ENCODE results near the gene NTSR2.

- TF ChIP-seq, protein P1, sequence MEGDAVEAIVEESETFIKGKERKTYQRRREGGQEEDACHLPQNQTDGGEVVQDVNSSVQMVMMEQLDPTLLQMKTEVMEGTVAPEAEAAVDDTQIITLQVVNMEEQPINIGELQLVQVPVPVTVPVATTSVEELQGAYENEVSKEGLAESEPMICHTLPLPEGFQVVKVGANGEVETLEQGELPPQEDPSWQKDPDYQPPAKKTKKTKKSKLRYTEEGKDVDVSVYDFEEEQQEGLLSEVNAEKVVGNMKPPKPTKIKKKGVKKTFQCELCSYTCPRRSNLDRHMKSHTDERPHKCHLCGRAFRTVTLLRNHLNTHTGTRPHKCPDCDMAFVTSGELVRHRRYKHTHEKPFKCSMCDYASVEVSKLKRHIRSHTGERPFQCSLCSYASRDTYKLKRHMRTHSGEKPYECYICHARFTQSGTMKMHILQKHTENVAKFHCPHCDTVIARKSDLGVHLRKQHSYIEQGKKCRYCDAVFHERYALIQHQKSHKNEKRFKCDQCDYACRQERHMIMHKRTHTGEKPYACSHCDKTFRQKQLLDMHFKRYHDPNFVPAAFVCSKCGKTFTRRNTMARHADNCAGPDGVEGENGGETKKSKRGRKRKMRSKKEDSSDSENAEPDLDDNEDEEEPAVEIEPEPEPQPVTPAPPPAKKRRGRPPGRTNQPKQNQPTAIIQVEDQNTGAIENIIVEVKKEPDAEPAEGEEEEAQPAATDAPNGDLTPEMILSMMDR (conservative IDR thresholded peaks at IDR 0.05; ENCODE audit: low read depth in 2 of 2) = no peak
- TF ChIP-seq JUNB (IDR thresholded peaks at IDR 0.05; ENCODE audit: unreplicated experiment) = no peak
Observed at GRCh38 chr2:11708106-11708505, 38.1 kb upstream of the NTSR2 start.
